Endodermal cell (in vitro differentiated cells): ENCODE measurements around the gene RBL1. TPM values are rescaled to one million over a fixed set of nuclear protein-coding genes. Genes with fewer than 3 reads are reported as not detected.

Experiments used
- DNase-seq: peaks from one replicate; pipeline ENCODE4 v3.0.0-alpha.2; 2017
- H3K27ac ChIP-seq: 2 replicates; pipeline ENCODE4 v1.5.1; 2013; ENCODE audit warnings: mild to moderate bottlenecking, low read depth, low read length, moderate library complexity
- H3K27me3 ChIP-seq: 2 replicates; pipeline ENCODE4 v1.6.1; 2013; ENCODE audit warnings: mild to moderate bottlenecking, low read length, moderate library complexity; ENCODE audit not compliant: insufficient read depth, control insufficient read depth, poor library complexity, severe bottlenecking
- H3K36me3 ChIP-seq: 2 replicates; pipeline ENCODE4 v1.7.0; 2013; ENCODE audit warnings: mild to moderate bottlenecking, low read length, moderate library complexity; ENCODE audit not compliant: control insufficient read depth, insufficient read depth
- H3K4me1 ChIP-seq: one replicate; pipeline ENCODE4 v1.7.0; 2013; ENCODE audit warnings: low read length; ENCODE audit not compliant: control insufficient read depth, insufficient read depth
- H3K4me3 ChIP-seq: 2 replicates; pipeline ENCODE4 v1.5.1; 2013; ENCODE audit warnings: mild to moderate bottlenecking, low read length, moderate library complexity
- H3K9ac ChIP-seq: 2 replicates; pipeline ENCODE4 v1.6.1; 2013; ENCODE audit warnings: mild to moderate bottlenecking, low read length, moderate library complexity; ENCODE audit not compliant: poor library complexity, severe bottlenecking; ENCODE audit errors: extremely low read depth
- H3K9me3 ChIP-seq: 2 replicates; pipeline ENCODE4 v1.6.1; 2013; ENCODE audit warnings: mild to moderate bottlenecking, low read length, moderate library complexity; ENCODE audit not compliant: control insufficient read depth
- H3K27ac Mint-ChIP-seq: 2 replicates; pipeline ENCODE4 v1.8.0; 2020; ENCODE audit warnings: mixed read lengths
- H3K27me3 Mint-ChIP-seq: 2 replicates; pipeline ENCODE4 v1.8.0; 2021; ENCODE audit warnings: mild to moderate bottlenecking, mixed read lengths; ENCODE audit not compliant: insufficient read depth
- H3K36me3 Mint-ChIP-seq: 2 replicates; pipeline ENCODE4 v1.8.0; 2020; ENCODE audit warnings: low read depth, mixed read lengths
- H3K4me1 Mint-ChIP-seq: 2 replicates; pipeline ENCODE4 v1.8.0; 2020; ENCODE audit warnings: mixed read lengths
- H3K4me3 Mint-ChIP-seq: 2 replicates; pipeline ENCODE4 v1.8.0; 2020; ENCODE audit warnings: mild to moderate bottlenecking, moderate library complexity, mixed read lengths
- H3K9me3 Mint-ChIP-seq: 2 replicates; pipeline ENCODE4 v1.8.0; 2020; ENCODE audit warnings: mild to moderate bottlenecking, mixed read lengths
- CTCF ChIP-seq: fragments of 200-600 bp; sonication (generic); conservative IDR thresholded peaks from 2 replicates; pipeline ENCODE4 v1.5.0; 2021; ENCODE audit warnings: antibody characterized with exemption, mild to moderate bottlenecking
- WGBS, 2 experiments: methylation state at CpG; one replicate each; pipeline versions ENCODE4 v1.1.5 to v1.1.7; 2013; ENCODE audit warnings: missing lambda C conversion rate in 2 of 2, mixed read lengths in 1 of 2; ENCODE audit not compliant: insufficient coverage in 1 of 2, insufficient read length in 1 of 2; 5-methylcytosine and 5-hydroxymethylcytosine counted together
- total RNA-seq, 2 donors: library from RNA; stranded (reverse); fragmentation: NEBNext Ultra II Directional in 1 of 2; extraction: Animal tissue kit (Norgen Biotek cat#: 25700) in 1 of 2; gene quantifications; 2 replicates in 1 of 2; 3 replicates in 1 of 2; pipeline ENCODE4 v1.2.1, GENCODE V29; 2021

The RBL1 gene
- total RNA-seq, 2 donors from 2014 or later: 11.4 to 16.7 TPM

GRCh38 chr20:37066168-37066567 lies 29.6 kb downstream of the RBL1 start:
- peaks cover 7% of the 10 kb centered on the region for H3K9me3 Mint-ChIP-seq
- Histone ChIP-seq H3K27ac (no peak overlapping the region), H3K4me1 (no peaks in the 10 kb centered on the region), H3K4me3 (no peak overlapping the region), H3K27me3 (no peaks in the 10 kb centered on the region), H3K36me3 (peaks cover 38% of the 10 kb centered on the region), H3K9me3 (no peaks in the 10 kb centered on the region), H3K9ac (no peak overlapping the region)
- H3K4me3 Mint-ChIP-seq: no peak overlapping the region
- no peaks in the 10 kb centered on the region for H3K27me3 Mint-ChIP-seq
- no peak for TF ChIP-seq CTCF
- H3K27ac Mint-ChIP-seq: no peak overlapping the region
- WGBS, 2 experiments: 94 to 96% methylated on average over 2 of the region's 2 CpGs
- peaks cover 5% of the 10 kb centered on the region for H3K4me1 Mint-ChIP-seq
- no peak for DNase-seq
- peaks cover 59% of the 10 kb centered on the region for H3K36me3 Mint-ChIP-seq

- Histone ChIP-seq H3K27me3 (no peaks in the 10 kb centered on the region), H3K9ac (no peak overlapping the region), H3K4me1 (no peaks in the 10 kb centered on the region), H3K36me3 (peaks cover 59% of the 10 kb centered on the region), H3K27ac (no peak overlapping the region), H3K9me3 (no peaks in the 10 kb centered on the region), H3K4me3 (no peak overlapping the region)
- TF ChIP-seq CTCF: no peak
- peaks cover 2% of the 10 kb centered on the region for H3K9me3 Mint-ChIP-seq
- no peaks in the 10 kb centered on the region for H3K27me3 Mint-ChIP-seq
- no peak overlapping the region for H3K4me3 Mint-ChIP-seq
- no peak for DNase-seq
- H3K27ac Mint-ChIP-seq: no peak overlapping the region
- WGBS, 2 experiments: 96 to 98% methylated on average over 2 to 3 of the region's 3 CpGs
- peaks cover 64% of the 10 kb centered on the region for H3K36me3 Mint-ChIP-seq
- no peaks in the 10 kb centered on the region for H3K4me1 Mint-ChIP-seq
These were observed 40.5 kb downstream of the RBL1 start for GRCh38 chr20:37055276-37055675.

- no peaks in the 10 kb centered on the region for H3K4me1 ChIP-seq
- peaks cover 63% of the 10 kb centered on the region for H3K36me3 Mint-ChIP-seq
- H3K4me3 Mint-ChIP-seq: no peak overlapping the region
- H3K4me3 ChIP-seq: no peak overlapping the region
- 96% methylated on average over 3 of the region's 4 CpGs; no CpG with 5 or more reads in 1 of the 2 experiments for WGBS, 2 experiments
- TF ChIP-seq CTCF: no peak
- no peaks in the 10 kb centered on the region for H3K4me1 Mint-ChIP-seq
- H3K27me3 ChIP-seq: no peaks in the 10 kb centered on the region
- no peak overlapping the region for H3K27ac Mint-ChIP-seq
- no peak for DNase-seq
- H3K27me3 Mint-ChIP-seq: no peaks in the 10 kb centered on the region
- no peak overlapping the region for H3K9ac ChIP-seq
- peaks cover 2% of the 10 kb centered on the region for H3K9me3 Mint-ChIP-seq
- H3K27ac ChIP-seq: no peak overlapping the region
- H3K36me3 ChIP-seq: peaks cover 45% of the 10 kb centered on the region
- H3K9me3 ChIP-seq: no peaks in the 10 kb centered on the region
These were observed 42.4 kb downstream of the RBL1 start for GRCh38 chr20:37053230-37053950.
